GM23248 (cell line): ENCODE measurements around the gene TACSTD2. TPM values are rescaled to one million over a fixed set of nuclear protein-coding genes. Genes with fewer than 3 reads are reported as not detected.
"Not testable (repeated sequence)": the region's sequence is repeated elsewhere in the genome, so short reads cannot be mapped to it uniquely, and the experiment has no call there.

ENCODE experiments used
- DNase-seq: peaks from one replicate; pipeline ENCODE4 v3.0.0-alpha.2; 2015
- H2AFZ ChIP-seq: fragments of 200-600 bp; sonication (generic); 2 replicates; pipeline ENCODE4 v1.6.1; 2016; ENCODE audit warnings: antibody characterized with exemption
- H3F3A ChIP-seq: fragments of 200-600 bp; sonication (generic); 2 replicates; pipeline ENCODE4 v1.6.1; 2016; ENCODE audit warnings: mild to moderate bottlenecking, antibody characterized with exemption, mixed run types; ENCODE audit not compliant: insufficient read depth
- H3K27ac ChIP-seq: fragments of 200-600 bp; sonication (generic); 2 replicates; pipeline ENCODE4 v1.5.1; 2016; ENCODE audit warnings: mild to moderate bottlenecking
- H3K27me3 ChIP-seq: fragments of 200-600 bp; sonication (generic); replicated peaks from 2 replicates; pipeline ENCODE4 v1.6.1; 2016; ENCODE audit warnings: mild to moderate bottlenecking; ENCODE audit not compliant: insufficient read depth
- H3K36me3 ChIP-seq: fragments of 200-600 bp; sonication (generic); 2 replicates; pipeline ENCODE4 v1.6.1; 2016; ENCODE audit warnings: low read depth, mild to moderate bottlenecking
- H3K4me1 ChIP-seq: fragments of 200-600 bp; sonication (generic); 2 replicates; pipeline ENCODE4 v1.6.1; 2016; ENCODE audit warnings: mild to moderate bottlenecking; ENCODE audit not compliant: insufficient read depth
- H3K4me2 ChIP-seq: fragments of 200-600 bp; sonication (generic); one replicate; pipeline ENCODE4 v1.6.1; 2016; ENCODE audit warnings: mild to moderate bottlenecking; ENCODE audit not compliant: unreplicated experiment
- H3K4me3 ChIP-seq: fragments of 200-600 bp; sonication (generic); 2 replicates; pipeline ENCODE4 v1.5.1; 2016; ENCODE audit warnings: mild to moderate bottlenecking
- H3K79me2 ChIP-seq: fragments of 200-600 bp; sonication (generic); 2 replicates; pipeline ENCODE4 v1.6.1; 2016; ENCODE audit warnings: mild to moderate bottlenecking; ENCODE audit not compliant: insufficient read depth
- H3K9ac ChIP-seq: fragments of 200-600 bp; sonication (generic); 2 replicates; pipeline ENCODE4 v1.6.1; 2016; ENCODE audit warnings: mild to moderate bottlenecking
- H3K9me2 ChIP-seq: fragments of 200-600 bp; sonication (generic); 2 replicates; pipeline ENCODE4 v1.6.1; 2016; ENCODE audit warnings: mixed run types, mild to moderate bottlenecking, moderate library complexity; ENCODE audit not compliant: insufficient read depth
- H3K9me3 ChIP-seq: fragments of 200-600 bp; sonication (generic); one replicate; pipeline ENCODE4 v1.6.1; 2017; ENCODE audit warnings: low read depth
- H4K20me1 ChIP-seq: fragments of 200-600 bp; sonication (generic); 2 replicates; pipeline ENCODE4 v1.6.0; 2016; ENCODE audit not compliant: insufficient read depth
- EZH2 ChIP-seq: fragments of 200-600 bp; sonication (generic); IDR thresholded peaks from 2 replicates; pipeline ENCODE4 v1.6.1; 2018; ENCODE audit warnings: antibody characterized with exemption, mild to moderate bottlenecking; ENCODE audit not compliant: insufficient read depth, poor library complexity, severe bottlenecking
- EZH2phosphoT487 ChIP-seq: fragments of 200-600 bp; sonication (generic); IDR thresholded peaks from 2 replicates; pipeline ENCODE4 v1.6.1; 2018; ENCODE audit warnings: antibody characterized with exemption, moderate library complexity, mild to moderate bottlenecking, low read depth; ENCODE audit not compliant: insufficient read depth
- WGBS, 2 experiments: methylation state at CpG; one replicate each; pipeline ENCODE4 v1.1.6; 2015 to 2017; ENCODE audit warnings: low lambda C conversion rate in 2 of 2, low coverage in 1 of 2; ENCODE audit errors: missing lambda C conversion rate in 2 of 2; 5-methylcytosine and 5-hydroxymethylcytosine counted together
- in situ Hi-C: fragments of 300-500 bp; cut with MboI; formaldehyde crosslinking; loops from 2 replicates; pipeline ENCODE4 v1.15.0; 2020
- polyA plus RNA-seq: library from polyadenylated mRNA; unstranded; fragments of >200 nt; fragmentation: Nextera tagmentation; extraction: Ambion mirVana; gene quantifications from 2 replicates; pipeline ENCODE4 v1.2.1, GENCODE V29; 2016
- total RNA-seq: library from RNA; depleted of rRNA; stranded (reverse); fragments of >200 nt; shearing (Covaris generic); gene quantifications from 2 replicates; pipeline ENCODE4 v1.2.3, GENCODE V29; 2014

Gene TACSTD2
- total and polyA plus RNA-seq, 2 experiments from 2014 or later: 1.5 to 1.8 TPM

DNA sequence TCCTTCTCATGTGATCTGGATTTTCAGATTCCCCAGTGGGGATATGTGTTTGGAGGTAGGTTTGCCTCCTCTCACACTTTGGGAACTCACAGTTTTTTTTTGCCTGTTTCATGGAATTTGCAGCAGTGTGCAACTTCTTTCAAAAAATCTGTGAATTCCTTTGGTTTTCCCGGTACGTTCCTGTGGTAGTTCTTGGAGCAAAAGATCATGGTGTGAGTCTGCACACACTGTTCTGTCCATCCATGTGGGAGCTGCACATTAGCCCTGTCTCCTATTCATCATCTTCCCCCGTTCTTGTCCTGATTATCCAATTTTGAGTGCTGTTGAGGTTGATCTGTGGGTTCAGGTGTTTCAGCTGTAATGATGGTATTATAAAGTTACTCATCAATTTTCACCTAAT, 30.3 kb upstream of the TACSTD2 start:
- no peak for DNase-seq
- Histone ChIP-seq H3K79me2 (no peaks in the 10 kb centered on the region), H3K4me1 (0 out of 2 replicates have a peak, but pooled peaks cover 4% of the 10 kb centered on the region), H3K9me3 (peaks cover 5% of the 10 kb centered on the region), H3K27me3 (no peaks in the 10 kb centered on the region), H3F3A (peaks cover 3% of the 10 kb centered on the region; the same call in 1 of the 2 replicates), H3K9ac (no peak overlapping the region), H3K36me3 (no peaks in the 10 kb centered on the region), H3K27ac (no peak overlapping the region), H3K4me2 (no peak overlapping the region), H3K9me2 (no peaks in the 10 kb centered on the region), H4K20me1 (no peaks in the 10 kb centered on the region), H3K4me3 (no peak overlapping the region), H2AFZ (no peak overlapping the region)
- in situ Hi-C loops: no loop called here
- TF ChIP-seq EZH2phosphoT487 (no peak), EZH2 (no peak)
- 67 to 73% methylated on average over 3 of the region's 3 CpGs for whole genome bisulfite sequencing, 2 experiments

DNA sequence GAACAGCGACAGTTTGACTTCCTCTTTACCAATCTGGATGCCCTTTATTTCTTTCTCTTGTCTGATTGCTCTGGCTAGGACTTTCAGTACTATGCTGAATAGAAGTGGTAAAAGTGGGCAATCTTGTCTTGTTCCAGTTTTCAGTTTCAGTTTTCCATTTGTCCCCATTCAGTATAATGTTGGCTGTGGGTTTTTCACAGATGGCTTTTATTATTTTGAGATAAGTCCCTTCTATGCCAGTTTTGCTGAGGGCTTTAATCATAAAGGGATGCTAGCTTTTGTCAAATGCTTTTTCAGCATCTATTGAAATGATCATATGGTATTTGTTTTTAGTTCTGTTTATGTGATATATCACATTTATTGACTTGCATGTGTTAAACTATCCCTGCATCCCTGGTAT, 24.9 kb upstream of the TACSTD2 start:
- H3K4me3 ChIP-seq, H3K4me2 ChIP-seq, H3K9me3 ChIP-seq, H3K9me2 ChIP-seq, H3K27me3 ChIP-seq, H3F3A ChIP-seq, H2AFZ ChIP-seq, H3K36me3 ChIP-seq, H3K9ac ChIP-seq, H4K20me1 ChIP-seq, H3K4me1 ChIP-seq, DNase-seq, H3K79me2 ChIP-seq, in situ Hi-C loops, H3K27ac ChIP-seq: not testable (repeated sequence)
- WGBS, 2 experiments: 97 to 100% methylated on average over 1 of the region's 1 CpG

DNA sequence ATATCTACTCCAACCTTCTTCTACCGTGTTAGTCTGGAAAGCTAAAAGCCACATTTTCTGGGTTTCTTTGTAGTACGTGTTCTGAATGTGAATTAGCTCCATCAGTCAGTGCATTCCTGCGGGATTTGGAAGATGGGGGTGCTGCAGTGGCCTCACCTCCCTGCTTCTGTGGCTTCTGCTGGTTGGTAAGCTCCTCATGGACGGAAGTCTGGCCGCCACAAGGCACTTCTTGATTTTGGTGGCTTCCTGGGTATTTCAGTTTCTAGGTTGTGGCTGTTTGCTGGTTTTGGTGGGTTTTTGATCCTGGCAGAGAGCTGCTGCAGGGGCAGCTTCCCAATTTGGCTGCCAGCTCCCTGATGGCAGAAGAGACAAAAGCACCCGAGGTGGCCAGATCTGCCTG, 20.9 kb upstream of the TACSTD2 start:
- no peak overlapping the region for H3K4me2 ChIP-seq
- TF ChIP-seq EZH2 (no peak), EZH2phosphoT487 (no peak)
- no peaks in the 10 kb centered on the region for H3K27me3 ChIP-seq
- H2AFZ ChIP-seq: no peak overlapping the region
- H3K9me3 ChIP-seq: no peaks in the 10 kb centered on the region
- H3K9me2 ChIP-seq: no peaks in the 10 kb centered on the region; the same call in 1 of the 2 replicates
- in situ Hi-C loops: loop anchor here (5.0 kb wide), 1 partner anchor 49 kb away; no protein-coding TSS in a partner anchor
- no peak overlapping the region for H3K4me3 ChIP-seq
- H3K4me1 ChIP-seq: peaks cover 13% of the 10 kb centered on the region
- H3K79me2 ChIP-seq: no peaks in the 10 kb centered on the region
- 82 to 87% methylated on average over 6 of the region's 6 CpGs for WGBS, 2 experiments
- no peak for DNase-seq
- H3K36me3 ChIP-seq: no peaks in the 10 kb centered on the region
- no peaks in the 10 kb centered on the region for H4K20me1 ChIP-seq
- H3F3A ChIP-seq: peaks cover 5% of the 10 kb centered on the region; the same call in 1 of the 2 replicates
- no peak overlapping the region for H3K27ac ChIP-seq
- H3K9ac ChIP-seq: no peak overlapping the region

DNA sequence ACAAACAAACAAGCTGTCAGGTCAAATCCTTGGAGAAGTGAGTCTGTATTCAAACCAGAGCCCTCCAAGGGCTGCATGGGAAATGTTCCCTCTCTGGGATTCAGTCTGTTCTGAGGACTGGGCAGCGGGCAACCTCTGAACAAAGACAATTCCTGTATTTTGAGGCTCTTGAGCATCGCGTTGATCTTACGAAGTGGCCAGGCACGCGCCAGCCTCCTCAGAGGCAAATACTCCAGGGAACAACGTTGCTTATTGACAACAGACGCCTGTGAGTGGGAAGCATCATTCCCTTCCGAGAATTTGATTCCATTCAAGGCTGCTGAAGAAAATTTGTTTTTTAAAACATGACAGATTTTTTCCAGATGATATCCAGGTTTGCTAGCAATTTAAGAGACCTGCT, 20.0 kb upstream of the TACSTD2 start:
- Histone ChIP-seq H3K9me3 (no peaks in the 10 kb centered on the region), H3K4me1 (peaks cover 23% of the 10 kb centered on the region), H3K27ac (no peak overlapping the region), H3K9me2 (no peaks in the 10 kb centered on the region; the same call in 1 of the 2 replicates), H3K4me2 (peak overlapping the region; percentile 64), H3K36me3 (no peaks in the 10 kb centered on the region), H3K79me2 (no peaks in the 10 kb centered on the region), H4K20me1 (no peaks in the 10 kb centered on the region), H2AFZ (peak overlapping the region; percentile 68), H3F3A (peaks cover 10% of the 10 kb centered on the region; the same call in 1 of the 2 replicates), H3K27me3 (no peaks in the 10 kb centered on the region), H3K9ac (no peak overlapping the region), H3K4me3 (no peak overlapping the region)
- in situ Hi-C loops: loop anchor here (5.0 kb wide), 1 partner anchor 50 kb away; no protein-coding TSS in a partner anchor
- TF ChIP-seq EZH2 (no peak), EZH2phosphoT487 (no peak)
- 7 to 11% methylated on average over 9 of the region's 9 CpGs for WGBS, 2 experiments
- DNase-seq: peak; percentile 61

DNA sequence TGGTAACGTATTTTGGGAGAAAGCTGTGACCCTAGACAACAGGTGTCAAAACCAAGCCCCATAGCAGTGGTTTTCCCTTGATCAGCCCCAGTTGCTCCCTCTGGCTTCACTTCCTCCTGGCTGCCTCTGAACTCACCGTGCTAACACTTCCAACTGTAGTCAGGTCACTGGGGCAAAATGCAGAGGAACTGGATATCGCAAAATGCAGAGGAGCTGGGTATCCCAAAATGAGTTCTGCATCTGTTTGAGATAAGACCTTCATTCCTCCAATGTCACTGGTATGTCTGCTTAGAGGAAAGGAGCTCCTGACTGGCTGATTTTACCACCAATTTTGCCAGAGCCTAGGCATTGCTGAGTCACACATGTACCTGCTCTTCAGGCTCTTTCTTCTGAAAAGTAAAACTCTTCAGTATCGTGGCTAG, 19.6 kb upstream of the TACSTD2 start:
- Histone ChIP-seq H3K4me2 (peak overlapping the region; percentile 64), H3K27ac (no peak overlapping the region), H3K9ac (no peak overlapping the region), H3K36me3 (no peaks in the 10 kb centered on the region), H3K27me3 (no peaks in the 10 kb centered on the region), H2AFZ (peak overlapping the region; percentile 68), H3F3A (peaks cover 10% of the 10 kb centered on the region; the same call in 1 of the 2 replicates), H3K4me1 (peaks cover 27% of the 10 kb centered on the region), H3K9me2 (no peaks in the 10 kb centered on the region), H4K20me1 (no peaks in the 10 kb centered on the region), H3K9me3 (no peaks in the 10 kb centered on the region), H3K79me2 (no peaks in the 10 kb centered on the region), H3K4me3 (no peak overlapping the region)
- no peak for DNase-seq
- TF ChIP-seq EZH2 (no peak), EZH2phosphoT487 (no peak)
- in situ Hi-C loops: loop anchor here (5.0 kb wide), 1 partner anchor 51 kb away; no protein-coding TSS in a partner anchor
- WGBS, 2 experiments: 16 to 22% methylated on average over 4 of the region's 4 CpGs
